Mesodermal cell (in vitro differentiated cells): ENCODE results near the gene SLC6A3.

Experiments
- H3K27ac ChIP-seq: 2 replicates; pipeline ENCODE4 v1.7.0; 2013; ENCODE audit warnings: mild to moderate bottlenecking, low read depth, low read length, moderate library complexity; ENCODE audit not compliant: severe bottlenecking
- H3K36me3 ChIP-seq: 2 replicates; pipeline ENCODE4 v1.7.1; 2013; ENCODE audit warnings: mild to moderate bottlenecking, low read length, moderate library complexity; ENCODE audit not compliant: control insufficient read depth, insufficient read depth
- H3K4me1 ChIP-seq: one replicate; pipeline ENCODE4 v1.7.1; 2013; ENCODE audit warnings: mild to moderate bottlenecking, low read length; ENCODE audit not compliant: insufficient read depth, control insufficient read depth, poor library complexity, severe bottlenecking
- H3K4me3 ChIP-seq: 2 replicates; pipeline ENCODE4 v1.7.0; 2013; ENCODE audit warnings: low read length, control low read depth, mild to moderate bottlenecking; ENCODE audit not compliant: insufficient read depth, poor library complexity, severe bottlenecking; ENCODE audit errors: extremely low read depth
- H3K9me3 ChIP-seq: 2 replicates; pipeline ENCODE4 v1.7.1; 2013; ENCODE audit warnings: mild to moderate bottlenecking, low read length, moderate library complexity; ENCODE audit not compliant: control insufficient read depth
- WGBS, 2 experiments: methylation state at CpG; one replicate each; pipeline ENCODE4 v1.1.5; 2013; ENCODE audit warnings: missing lambda C conversion rate in 2 of 2; ENCODE audit not compliant: insufficient coverage in 2 of 2; 5-methylcytosine and 5-hydroxymethylcytosine counted together

The SLC6A3 gene

DNA sequence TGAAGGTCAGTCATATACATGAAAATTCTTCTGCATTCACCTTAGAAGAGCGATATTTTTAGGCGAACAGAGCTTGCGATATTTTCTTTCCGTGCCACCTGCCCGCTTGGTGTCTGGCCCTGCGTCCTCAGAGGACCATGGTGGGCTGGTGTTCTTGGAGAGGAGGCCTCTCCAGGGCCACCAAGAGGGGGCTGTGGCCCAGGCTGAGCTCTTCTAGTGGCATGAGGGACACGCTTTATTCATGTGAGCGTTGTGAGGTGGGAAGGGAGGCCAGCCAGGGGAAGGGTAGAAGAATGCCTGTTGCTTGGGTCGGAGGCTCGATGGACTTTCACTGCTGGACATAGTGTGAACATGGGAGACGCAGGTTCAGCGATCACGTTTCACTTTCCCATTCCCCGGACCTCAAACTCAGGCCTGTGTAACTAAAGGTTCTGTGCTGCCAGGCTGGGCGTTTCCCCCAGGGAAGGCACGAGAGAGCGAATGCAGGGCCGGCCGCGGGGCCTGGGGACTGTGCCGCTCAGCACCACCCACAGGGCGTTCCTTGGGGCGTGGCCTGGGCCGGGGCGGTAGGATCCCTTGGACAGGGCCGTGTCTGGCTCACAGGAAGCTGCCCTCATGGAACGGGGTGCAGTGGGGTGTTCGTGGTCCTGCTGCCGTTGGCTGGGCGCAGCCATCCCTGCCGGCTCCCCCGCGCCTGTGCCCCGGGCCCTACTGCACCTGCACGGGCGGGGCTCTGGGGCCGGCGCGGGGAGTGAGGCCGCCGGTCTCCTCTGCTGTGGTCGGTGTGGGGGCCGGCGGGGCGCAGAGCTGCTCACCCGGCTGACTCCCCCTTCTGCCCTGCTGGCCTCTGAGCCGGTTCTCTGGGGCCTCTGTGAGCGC, 59.6 kb downstream of the SLC6A3 start:
- Histone ChIP-seq H3K4me3 (peak overlapping the region; percentile 43), H3K36me3 (no peaks in the 10 kb centered on the region), H3K4me1 (peaks cover 1% of the 10 kb centered on the region), H3K27ac (no peak overlapping the region), H3K9me3 (no peaks in the 10 kb centered on the region)
- WGBS, 2 experiments: 15% methylated on average over 42 to 47 of the region's 48 CpGs

DNA sequence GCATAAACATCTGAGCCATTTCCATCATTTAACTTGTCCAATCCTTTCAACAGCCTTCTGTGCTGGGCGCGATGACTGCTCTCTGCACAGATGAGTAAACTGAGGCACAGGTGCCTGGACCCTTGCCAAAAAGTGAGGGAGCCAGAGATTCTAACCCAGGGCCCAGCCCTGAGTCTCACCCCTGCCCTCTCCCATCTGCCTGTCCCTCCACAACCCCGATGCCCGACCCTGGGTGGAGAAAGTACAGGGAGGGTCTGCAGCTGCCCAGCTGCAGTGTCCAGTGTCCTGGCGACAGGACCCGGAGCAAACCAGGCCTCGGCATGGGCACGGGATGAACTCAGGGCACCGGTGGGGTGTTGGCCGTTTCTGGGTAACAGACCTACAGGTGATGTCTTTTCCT, 60.7 kb downstream of the SLC6A3 start:
- no peak overlapping the region for H3K27ac ChIP-seq
- H3K9me3 ChIP-seq: peaks cover 4% of the 10 kb centered on the region
- WGBS, 2 experiments: 84 to 98% methylated on average over 7 of the region's 10 CpGs
- peaks cover 2% of the 10 kb centered on the region for H3K4me1 ChIP-seq
- no peak overlapping the region for H3K4me3 ChIP-seq
- no peaks in the 10 kb centered on the region for H3K36me3 ChIP-seq

- H3K9me3 ChIP-seq: peaks cover 10% of the 10 kb centered on the region
- H3K36me3 ChIP-seq: no peaks in the 10 kb centered on the region
- no peak overlapping the region for H3K4me3 ChIP-seq
- H3K27ac ChIP-seq: no peak overlapping the region
- 78 to 82% methylated on average over 7 of the region's 8 CpGs for WGBS, 2 experiments
- H3K4me1 ChIP-seq: peaks cover 2% of the 10 kb centered on the region
Measured at GRCh38 chr5:1383886-1384401, 61.3 kb downstream of the SLC6A3 start.

- no peaks in the 10 kb centered on the region for H3K36me3 ChIP-seq
- 83 to 88% methylated on average over 14 to 17 of the region's 17 CpGs for WGBS, 2 experiments
- H3K27ac ChIP-seq: no peak overlapping the region
- no peak overlapping the region for H3K4me3 ChIP-seq
- peaks cover 16% of the 10 kb centered on the region for H3K9me3 ChIP-seq
- H3K4me1 ChIP-seq: peaks cover 2% of the 10 kb centered on the region
Measured at GRCh38 chr5:1383344-1383743, 61.9 kb downstream of the SLC6A3 start.

- H3K4me1 ChIP-seq: peaks cover 2% of the 10 kb centered on the region
- H3K9me3 ChIP-seq: peaks cover 18% of the 10 kb centered on the region
- no peak overlapping the region for H3K4me3 ChIP-seq
- 90 to 93% methylated on average over 18 of the region's 18 CpGs for WGBS, 2 experiments
- H3K27ac ChIP-seq: no peak overlapping the region
- no peaks in the 10 kb centered on the region for H3K36me3 ChIP-seq
Measured at GRCh38 chr5:1382248-1382700, 63.0 kb downstream of the SLC6A3 start.

- Histone ChIP-seq H3K9me3 (peaks cover 18% of the 10 kb centered on the region), H3K27ac (no peak overlapping the region), H3K4me1 (peaks cover 2% of the 10 kb centered on the region), H3K4me3 (no peak overlapping the region), H3K36me3 (no peaks in the 10 kb centered on the region)
- 87 to 93% methylated on average over 22 to 25 of the region's 25 CpGs for WGBS, 2 experiments
Measured at GRCh38 chr5:1381370-1382247, 63.6 kb downstream of the SLC6A3 start.

DNA sequence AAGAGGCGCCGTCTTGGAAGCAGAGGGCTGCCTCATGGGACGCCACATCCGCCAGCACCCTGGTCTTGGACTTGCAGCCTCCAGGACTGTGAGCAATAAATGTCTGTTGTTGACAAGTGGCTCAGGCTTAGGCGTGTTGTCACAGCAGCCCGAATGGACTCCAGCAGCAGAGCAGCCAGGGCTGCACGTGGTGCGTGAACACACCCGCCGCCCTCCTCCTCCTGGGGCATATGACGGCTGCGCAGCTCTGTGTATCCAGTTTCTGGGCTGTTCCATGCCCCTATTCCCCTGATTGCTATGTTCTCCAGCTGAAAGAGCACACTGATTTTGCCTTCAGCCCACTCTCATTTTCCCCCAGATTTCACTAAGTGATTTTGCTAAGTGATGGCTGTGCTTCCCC, 64.3 kb downstream of the SLC6A3 start:
- Histone ChIP-seq H3K9me3 (peaks cover 18% of the 10 kb centered on the region), H3K36me3 (no peaks in the 10 kb centered on the region), H3K4me1 (peaks cover 2% of the 10 kb centered on the region), H3K4me3 (no peak overlapping the region), H3K27ac (no peak overlapping the region)
- 83 to 90% methylated on average over 12 of the region's 12 CpGs for WGBS, 2 experiments

- peaks cover 2% of the 10 kb centered on the region for H3K4me1 ChIP-seq
- H3K4me3 ChIP-seq: no peak overlapping the region
- no peak overlapping the region for H3K27ac ChIP-seq
- no peaks in the 10 kb centered on the region for H3K36me3 ChIP-seq
- WGBS, 2 experiments: 20 to 32% methylated on average over 18 to 29 of the region's 34 CpGs
- peaks cover 18% of the 10 kb centered on the region for H3K9me3 ChIP-seq
Measured at GRCh38 chr5:1380011-1380817, 65.0 kb downstream of the SLC6A3 start.

DNA sequence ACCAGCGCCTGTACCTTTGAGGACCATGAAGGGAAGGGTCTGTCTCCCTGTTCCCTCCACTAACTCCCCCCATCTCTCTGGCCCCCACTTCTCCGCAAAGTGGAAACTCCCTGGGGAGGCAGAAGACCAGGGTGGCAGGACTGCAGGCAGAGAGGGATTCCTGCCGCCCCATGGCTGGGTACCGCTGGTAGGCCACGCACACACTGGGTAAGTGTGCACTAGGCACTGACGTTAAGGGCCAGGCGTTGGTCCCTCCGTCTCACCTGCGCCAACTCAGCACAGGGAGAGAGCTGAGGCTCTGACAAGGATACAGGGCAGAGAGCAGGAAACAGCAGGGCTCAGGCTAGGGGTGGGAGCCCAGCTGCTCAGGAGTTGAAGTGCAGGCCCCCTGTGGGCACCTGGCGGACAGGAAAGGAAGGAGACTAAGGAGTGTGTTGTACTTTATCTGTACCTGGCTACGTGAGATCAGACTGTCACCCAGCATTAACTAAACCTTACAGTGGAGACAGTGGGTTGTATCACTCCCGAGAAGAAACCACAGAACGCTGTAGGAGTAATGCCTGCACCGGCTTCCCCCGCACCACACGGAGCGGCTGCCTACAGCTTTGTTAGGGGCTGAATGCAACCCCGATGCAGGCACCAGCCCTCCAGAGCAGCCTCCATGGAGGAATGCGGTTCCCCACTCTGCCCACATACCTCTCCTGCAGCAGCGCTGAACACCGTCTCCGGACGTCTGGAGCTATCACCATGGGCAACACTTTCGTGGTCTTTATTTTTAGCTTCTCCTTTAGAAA, 66.2 kb downstream of the SLC6A3 start:
- H3K9me3 ChIP-seq: peaks cover 18% of the 10 kb centered on the region
- H3K4me1 ChIP-seq: peaks cover 2% of the 10 kb centered on the region
- 96 to 97% methylated on average over 21 to 23 of the region's 24 CpGs for WGBS, 2 experiments
- H3K36me3 ChIP-seq: no peaks in the 10 kb centered on the region
- no peak overlapping the region for H3K4me3 ChIP-seq
- no peak overlapping the region for H3K27ac ChIP-seq
